ENCODE results near the gene TFF2. TPM values are rescaled to one million over a fixed set of nuclear protein-coding genes. Genes with fewer than 3 reads are reported as not detected.

Gene TFF2
- total RNA-seq, 1 donor from 2014 or later, result not detected

GRCh38 chr21:42337830-42338728 lies 12.7 kb downstream of the TFF2 start:
- intact Hi-C loops (cut with DNase I), result no loop called here

GRCh38 chr21:42337276-42337675 lies 13.5 kb downstream of the TFF2 start:
- intact Hi-C loops (cut with DNase I), result no loop called here
- DNase-seq (no peak), ATAC-seq (ENCODE audit: poor library complexity) (no peak)

More at GRCh38 chr21:42337830-42338728, 12.7 kb downstream of the TFF2 start:
- ATAC-seq (ENCODE audit: poor library complexity), result peak; percentile 71
- peak; percentile 74 for DNase-seq

GRCh38 chr21:42336054-42336453 lies 14.7 kb downstream of the TFF2 start:
- ATAC-seq (ENCODE audit: poor library complexity) (no peak), DNase-seq (no peak)
- intact Hi-C loops (cut with DNase I), result no loop called here

- ATAC-seq (ENCODE audit: poor library complexity) (no peak), DNase-seq (no peak)
- intact Hi-C loops (cut with DNase I), result no loop called here
These were observed 18.1 kb downstream of the TFF2 start for GRCh38 chr21:42332557-42333317.

- DNase-seq (no peak), ATAC-seq (ENCODE audit: poor library complexity) (no peak)
- intact Hi-C loops (cut with DNase I), result no loop called here
These were observed 19.1 kb downstream of the TFF2 start for GRCh38 chr21:42331660-42332059.

- ATAC-seq (ENCODE audit: poor library complexity), result no peak
- no peak for DNase-seq
- intact Hi-C loops (cut with DNase I), result no loop called here
These were observed 20.1 kb downstream of the TFF2 start for GRCh38 chr21:42330380-42331371.

- ATAC-seq (ENCODE audit: poor library complexity) (no peak), DNase-seq (no peak)
- intact Hi-C loops (cut with DNase I), result no loop called here
These were observed 25.9 kb downstream of the TFF2 start for GRCh38 chr21:42324896-42325295.

GRCh38 chr21:42321845-42322244 lies 28.9 kb downstream of the TFF2 start:
- DNase-seq, result no peak
- no peak for ATAC-seq (ENCODE audit: poor library complexity)
- intact Hi-C loops (cut with DNase I), result no loop called here

- ATAC-seq (ENCODE audit: poor library complexity) (no peak), DNase-seq (no peak)
- intact Hi-C loops (cut with DNase I), result no loop called here
These were observed 29.6 kb downstream of the TFF2 start for GRCh38 chr21:42321231-42321630.

GRCh38 chr21:42320791-42321190 lies 30.0 kb downstream of the TFF2 start:
- DNase-seq (no peak), ATAC-seq (ENCODE audit: poor library complexity) (no peak)
- intact Hi-C loops (cut with DNase I), result no loop called here

GRCh38 chr21:42319851-42320572 lies 30.8 kb downstream of the TFF2 start:
- ATAC-seq (ENCODE audit: poor library complexity) (no peak), DNase-seq (no peak)
- intact Hi-C loops (cut with DNase I), result no loop called here

- intact Hi-C loops (cut with DNase I), result no loop called here
- DNase-seq (no peak), ATAC-seq (ENCODE audit: poor library complexity) (no peak)
These were observed 31.4 kb downstream of the TFF2 start for GRCh38 chr21:42319376-42319775.

- ATAC-seq (ENCODE audit: poor library complexity) (no peak), DNase-seq (no peak)
- intact Hi-C loops (cut with DNase I), result no loop called here
These were observed 32.7 kb downstream of the TFF2 start for GRCh38 chr21:42317826-42318746.

GRCh38 chr21:42317341-42317741 lies 33.5 kb downstream of the TFF2 start:
- DNase-seq (no peak), ATAC-seq (ENCODE audit: poor library complexity) (no peak)
- intact Hi-C loops (cut with DNase I), result no loop called here

GRCh38 chr21:42316891-42317290 lies 33.9 kb downstream of the TFF2 start:
- ATAC-seq (ENCODE audit: poor library complexity) (no peak), DNase-seq (no peak)
- intact Hi-C loops (cut with DNase I), result no loop called here

- intact Hi-C loops (cut with DNase I), result no loop called here
- DNase-seq (no peak), ATAC-seq (ENCODE audit: poor library complexity) (no peak)
These were observed 35.4 kb downstream of the TFF2 start, which contains the start of gene TFF3 for GRCh38 chr21:42315296-42315891. TFF3 (minus strand) TSS chr21:42315409; CDS start chr21:42315374, 35 bp downstream.

All from Right ventricle myocardium superior (tissue), 1 donor.